Activated CD8-positive, alpha-beta memory T cell treated with anti-CD3 and anti-CD28 coated beads, Interleukin-2, amount 50 U/mL, for 24 hours (primary cell): ENCODE results near the gene F2.
"Not testable (repeated sequence)": the region's sequence is repeated elsewhere in the genome, so short reads cannot be mapped to it uniquely, and the experiment has no call there.

ENCODE experiments used
- DNase-seq: peaks from one replicate; pipeline ENCODE4 v3.0.0-alpha.2; 2020; ENCODE audit errors: extremely low read depth

The F2 gene

DNA sequence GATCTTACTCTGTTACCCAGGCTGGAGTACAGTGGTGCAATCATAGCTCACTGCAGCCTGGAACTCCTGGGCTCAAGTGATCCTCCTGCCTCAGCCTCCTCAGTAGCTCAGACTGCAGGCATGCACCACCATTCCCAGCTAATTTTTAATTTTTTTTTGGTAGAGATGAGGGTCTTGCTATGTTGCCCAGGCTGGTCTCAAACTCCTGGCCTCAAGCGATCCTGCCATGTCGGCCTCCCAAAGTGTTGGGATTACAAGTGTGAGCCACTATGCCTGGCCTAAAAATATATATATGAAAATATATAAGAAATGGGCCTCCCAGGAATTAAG lies 1.2 kb upstream of the F2 start:
- DNase-seq = not testable (repeated sequence)

DNA sequence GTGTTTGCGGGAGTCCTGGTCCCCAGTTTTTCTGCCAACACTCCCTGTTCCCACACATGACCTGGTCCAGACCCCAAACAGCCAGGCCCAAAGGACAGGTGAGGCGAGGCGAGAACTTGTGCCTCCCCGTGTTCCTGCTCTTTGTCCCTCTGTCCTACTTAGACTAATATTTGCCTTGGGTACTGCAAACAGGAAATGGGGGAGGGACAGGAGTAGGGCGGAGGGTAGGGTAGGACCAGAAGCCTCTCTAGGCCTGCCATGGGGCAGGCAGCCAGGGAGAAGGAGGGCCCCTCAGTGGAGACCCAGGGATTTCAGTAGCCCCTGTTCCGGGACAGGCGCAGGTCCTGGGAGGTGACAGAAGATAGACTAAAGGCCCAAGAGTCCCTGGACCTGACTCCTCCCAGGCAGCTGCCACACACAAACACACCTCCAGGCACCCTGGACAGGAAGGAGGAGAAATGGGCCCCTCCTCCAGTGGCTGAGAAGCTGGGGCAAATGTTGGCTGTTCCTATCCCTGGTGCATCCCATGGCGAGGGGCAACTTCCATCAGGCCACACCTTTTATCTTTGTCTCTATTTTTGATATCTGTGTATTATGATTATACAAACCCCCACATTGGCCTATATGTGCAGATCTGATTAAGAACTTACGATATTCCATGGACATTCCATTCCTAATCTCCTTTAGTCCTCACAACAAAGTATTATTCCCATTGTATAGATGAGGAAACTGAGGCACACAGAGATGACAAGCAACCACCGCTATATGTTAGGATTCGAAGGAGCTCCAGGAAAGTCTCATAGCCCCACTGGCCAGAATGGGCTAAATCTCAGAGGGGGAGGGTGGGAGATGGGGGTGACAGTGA lies 626 bp upstream of the F2 start:
- no peak for DNase-seq

DNA sequence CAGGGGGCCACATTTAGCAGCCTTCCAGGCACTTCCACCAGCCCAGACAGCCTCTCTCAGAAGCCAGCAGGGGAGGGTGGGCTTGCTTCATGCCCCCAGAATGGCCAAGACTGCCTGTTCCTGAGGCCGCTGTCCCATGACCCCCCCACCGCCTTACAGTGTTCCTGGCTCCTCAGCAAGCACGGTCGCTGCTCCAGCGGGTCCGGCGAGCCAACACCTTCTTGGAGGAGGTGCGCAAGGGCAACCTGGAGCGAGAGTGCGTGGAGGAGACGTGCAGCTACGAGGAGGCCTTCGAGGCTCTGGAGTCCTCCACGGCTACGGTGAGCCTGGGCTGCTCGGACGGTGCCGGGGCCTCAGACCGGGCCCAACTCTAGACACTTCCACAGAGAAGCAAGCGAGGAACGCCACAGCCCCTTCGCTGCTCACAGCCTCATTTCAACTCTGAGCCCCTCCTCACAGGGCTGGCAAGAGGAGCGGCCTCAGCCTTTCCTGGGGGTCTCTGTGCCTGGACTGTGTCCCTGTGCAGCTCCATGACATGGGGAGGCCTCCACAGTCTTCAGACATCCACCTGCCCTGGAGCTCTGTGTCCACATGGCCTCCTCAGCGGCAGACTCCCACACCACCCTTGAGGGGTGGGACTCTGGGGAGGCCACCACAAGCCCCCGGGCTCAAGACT lies 668 bp downstream of the F2 start:
- no peak for DNase-seq

DNA sequence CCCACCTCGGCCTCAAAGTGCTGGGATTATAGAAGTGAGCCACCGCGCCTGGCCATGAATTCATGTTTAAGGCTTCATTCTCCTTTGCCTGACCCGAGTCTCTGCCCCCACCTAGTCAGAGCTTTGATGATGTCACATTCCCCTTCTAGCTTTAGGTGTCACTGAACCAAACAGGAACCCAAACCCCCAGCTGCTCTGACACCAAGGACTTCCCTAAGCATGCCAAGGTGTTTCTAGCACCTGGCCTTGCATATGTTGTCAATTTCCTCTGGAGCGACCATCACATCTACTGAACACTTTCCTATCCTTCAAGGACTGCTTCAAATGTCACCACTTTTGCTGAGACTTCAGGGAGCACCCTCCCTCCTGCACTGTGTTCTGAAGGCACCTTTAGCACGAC lies 2.3 kb downstream of the F2 start:
- no peak for DNase-seq

DNA sequence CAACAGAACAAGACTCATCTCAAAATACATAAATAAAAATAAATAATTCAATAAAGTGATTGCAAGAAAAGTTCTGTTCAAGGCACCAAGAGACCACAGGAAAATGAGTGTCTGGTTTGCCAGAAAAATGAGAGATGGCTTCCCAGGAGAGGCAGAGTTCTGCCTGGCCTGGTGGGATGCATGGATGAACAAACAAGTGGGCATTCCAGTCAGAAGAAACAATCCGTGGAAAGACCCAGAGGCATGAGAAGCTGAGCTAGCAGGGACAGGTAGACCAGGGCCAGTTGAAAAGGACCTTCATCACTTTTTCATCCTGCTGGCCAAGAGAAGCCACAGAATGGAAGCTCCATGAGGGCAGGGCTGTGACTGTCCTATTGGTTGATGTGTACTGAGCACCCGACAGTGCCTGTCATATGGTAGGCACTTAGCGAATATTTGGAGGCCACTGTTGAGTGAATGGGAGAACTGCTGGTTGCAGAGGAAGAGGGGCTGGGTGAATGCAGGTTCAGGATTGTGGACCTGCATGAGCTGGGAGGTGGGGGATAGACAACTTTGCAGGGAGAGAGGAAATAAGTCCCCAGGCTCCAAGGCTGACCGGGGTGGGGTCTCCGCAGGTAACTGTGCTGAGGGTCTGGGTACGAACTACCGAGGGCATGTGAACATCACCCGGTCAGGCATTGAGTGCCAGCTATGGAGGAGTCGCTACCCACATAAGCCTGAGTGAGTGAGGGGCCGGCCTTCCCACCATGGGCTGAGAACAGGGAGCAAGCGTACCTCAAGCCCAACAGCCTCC lies 3.7 kb downstream of the F2 start:
- no peak for DNase-seq

DNA sequence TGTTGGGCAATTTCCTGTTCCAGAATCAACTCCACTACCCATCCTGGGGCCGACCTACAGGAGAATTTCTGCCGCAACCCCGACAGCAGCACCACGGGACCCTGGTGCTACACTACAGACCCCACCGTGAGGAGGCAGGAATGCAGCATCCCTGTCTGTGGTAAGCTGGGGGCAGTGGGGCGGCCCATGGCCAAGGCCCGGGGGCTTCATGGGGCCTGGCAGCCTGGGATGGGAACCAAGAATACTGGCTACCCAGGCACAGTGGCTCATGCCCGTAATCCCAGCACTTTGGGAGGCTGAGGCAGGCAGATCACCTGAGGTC lies 4.3 kb downstream of the F2 start:
- DNase-seq = no peak

DNA sequence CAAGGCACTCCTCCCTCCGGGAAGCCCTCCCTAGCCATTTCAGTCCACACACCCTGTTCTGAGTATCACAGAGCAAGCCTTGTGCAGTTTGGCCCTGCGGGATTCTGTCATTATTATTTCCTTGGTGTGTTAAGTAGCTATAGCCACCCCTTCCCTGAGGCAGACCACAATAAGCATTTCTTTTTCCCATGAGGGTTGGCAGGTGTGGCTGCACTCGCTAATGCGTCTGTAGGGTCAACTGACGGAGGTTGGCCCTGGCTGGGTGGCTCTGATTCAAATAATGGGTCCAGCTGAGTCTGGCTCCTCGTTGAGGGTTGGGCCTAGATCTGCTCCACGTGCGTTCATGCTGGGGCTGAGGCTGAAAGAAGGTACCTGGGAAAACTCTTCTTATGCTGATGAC lies 5.1 kb downstream of the F2 start:
- DNase-seq = no peak

DNA sequence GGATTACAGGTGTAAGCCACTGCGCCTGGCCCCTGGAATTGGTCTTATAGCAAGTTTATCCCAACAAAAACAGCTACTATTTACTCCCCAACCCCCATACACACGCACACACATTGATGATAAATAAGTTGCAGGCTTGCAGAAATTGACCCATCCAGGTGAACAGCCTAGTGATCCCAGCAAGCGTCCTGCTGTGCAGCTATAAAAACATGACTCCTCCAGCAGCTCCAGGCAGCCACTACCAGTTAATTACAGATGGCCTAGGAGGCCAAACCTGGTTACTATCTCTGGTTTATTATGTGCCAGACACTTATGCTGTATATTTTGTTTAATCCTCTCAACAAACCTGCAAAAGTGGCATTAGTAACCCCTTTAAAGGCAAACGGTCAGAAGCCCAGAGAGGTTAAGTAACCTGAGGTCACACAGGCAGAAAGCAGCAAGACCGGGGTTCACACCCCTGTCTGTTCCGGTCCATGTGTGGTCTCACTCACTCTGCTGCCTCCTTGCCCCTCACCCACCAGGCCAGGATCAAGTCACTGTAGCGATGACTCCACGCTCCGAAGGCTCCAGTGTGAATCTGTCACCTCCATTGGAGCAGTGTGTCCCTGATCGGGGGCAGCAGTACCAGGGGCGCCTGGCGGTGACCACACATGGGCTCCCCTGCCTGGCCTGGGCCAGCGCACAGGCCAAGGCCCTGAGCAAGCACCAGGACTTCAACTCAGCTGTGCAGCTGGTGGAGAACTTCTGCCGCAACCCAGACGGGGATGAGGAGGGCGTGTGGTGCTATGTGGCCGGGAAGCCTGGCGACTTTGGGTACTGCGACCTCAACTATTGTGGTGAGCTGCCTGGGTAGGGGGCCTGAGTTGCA lies 6.6 kb downstream of the F2 start:
- no peak for DNase-seq

DNA sequence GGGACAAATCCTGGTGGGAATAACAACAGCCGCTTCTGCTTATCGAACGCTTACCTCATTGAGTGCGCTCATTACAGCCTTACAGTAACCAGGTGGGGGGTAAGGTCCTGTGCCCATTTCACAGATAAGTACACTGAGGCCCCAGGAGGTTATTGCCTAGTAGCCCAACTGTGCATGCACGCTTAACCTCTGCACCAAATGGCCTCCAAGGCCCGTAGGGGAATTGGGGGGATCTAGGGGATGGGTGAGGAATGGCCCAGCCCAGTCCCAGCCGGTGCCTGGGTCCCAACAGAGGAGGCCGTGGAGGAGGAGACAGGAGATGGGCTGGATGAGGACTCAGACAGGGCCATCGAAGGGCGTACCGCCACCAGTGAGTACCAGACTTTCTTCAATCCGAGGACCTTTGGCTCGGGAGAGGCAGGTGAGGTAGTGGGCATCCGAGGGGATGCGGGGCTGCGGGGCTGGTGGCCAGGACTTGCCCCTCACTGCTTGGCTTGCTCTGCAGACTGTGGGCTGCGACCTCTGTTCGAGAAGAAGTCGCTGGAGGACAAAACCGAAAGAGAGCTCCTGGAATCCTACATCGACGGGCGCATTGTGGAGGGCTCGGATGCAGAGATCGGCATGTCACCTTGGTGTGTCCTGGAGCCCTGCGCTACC lies 7.3 kb downstream of the F2 start:
- DNase-seq = no peak

DNA sequence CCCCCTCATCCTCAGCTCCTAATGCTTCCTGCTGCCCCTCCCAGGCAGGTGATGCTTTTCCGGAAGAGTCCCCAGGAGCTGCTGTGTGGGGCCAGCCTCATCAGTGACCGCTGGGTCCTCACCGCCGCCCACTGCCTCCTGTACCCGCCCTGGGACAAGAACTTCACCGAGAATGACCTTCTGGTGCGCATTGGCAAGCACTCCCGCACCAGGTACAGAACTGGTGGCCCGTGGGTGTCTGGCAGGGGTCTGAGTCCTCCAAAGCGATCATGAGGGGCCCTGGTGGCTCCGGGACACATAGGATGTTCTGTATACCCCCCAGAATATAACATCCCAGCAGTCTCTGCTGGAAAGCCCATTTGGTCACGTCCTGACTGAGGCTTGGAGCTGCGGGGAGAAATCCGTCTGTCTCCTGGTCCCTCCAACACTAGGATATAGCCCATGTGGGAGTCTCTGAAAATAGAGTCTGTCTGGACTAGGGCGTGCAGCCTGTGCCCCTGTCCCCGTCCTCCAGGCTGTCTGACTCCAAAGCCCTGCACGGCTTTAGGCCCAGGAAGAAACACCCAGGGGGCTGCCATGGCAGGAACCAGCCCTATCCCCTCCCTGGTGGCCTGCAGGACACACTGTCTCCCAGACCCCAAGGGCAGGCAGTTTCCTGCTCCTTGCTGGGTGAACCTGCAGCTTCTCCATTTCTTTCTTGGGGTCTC lies 9.1 kb downstream of the F2 start:
- no peak for DNase-seq

DNA sequence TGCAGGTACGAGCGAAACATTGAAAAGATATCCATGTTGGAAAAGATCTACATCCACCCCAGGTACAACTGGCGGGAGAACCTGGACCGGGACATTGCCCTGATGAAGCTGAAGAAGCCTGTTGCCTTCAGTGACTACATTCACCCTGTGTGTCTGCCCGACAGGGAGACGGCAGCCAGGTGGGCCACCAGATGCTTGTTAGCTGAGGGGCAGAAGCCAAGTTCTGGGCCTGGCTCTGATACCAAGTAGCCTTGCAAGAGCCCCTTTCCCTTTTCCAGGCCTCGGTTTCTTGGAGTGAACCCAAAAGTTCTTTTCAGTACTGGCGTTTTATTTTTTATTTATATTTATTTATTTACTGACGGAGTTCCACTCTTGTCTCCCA lies 9.6 kb downstream of the F2 start:
- no peak for DNase-seq

DNA sequence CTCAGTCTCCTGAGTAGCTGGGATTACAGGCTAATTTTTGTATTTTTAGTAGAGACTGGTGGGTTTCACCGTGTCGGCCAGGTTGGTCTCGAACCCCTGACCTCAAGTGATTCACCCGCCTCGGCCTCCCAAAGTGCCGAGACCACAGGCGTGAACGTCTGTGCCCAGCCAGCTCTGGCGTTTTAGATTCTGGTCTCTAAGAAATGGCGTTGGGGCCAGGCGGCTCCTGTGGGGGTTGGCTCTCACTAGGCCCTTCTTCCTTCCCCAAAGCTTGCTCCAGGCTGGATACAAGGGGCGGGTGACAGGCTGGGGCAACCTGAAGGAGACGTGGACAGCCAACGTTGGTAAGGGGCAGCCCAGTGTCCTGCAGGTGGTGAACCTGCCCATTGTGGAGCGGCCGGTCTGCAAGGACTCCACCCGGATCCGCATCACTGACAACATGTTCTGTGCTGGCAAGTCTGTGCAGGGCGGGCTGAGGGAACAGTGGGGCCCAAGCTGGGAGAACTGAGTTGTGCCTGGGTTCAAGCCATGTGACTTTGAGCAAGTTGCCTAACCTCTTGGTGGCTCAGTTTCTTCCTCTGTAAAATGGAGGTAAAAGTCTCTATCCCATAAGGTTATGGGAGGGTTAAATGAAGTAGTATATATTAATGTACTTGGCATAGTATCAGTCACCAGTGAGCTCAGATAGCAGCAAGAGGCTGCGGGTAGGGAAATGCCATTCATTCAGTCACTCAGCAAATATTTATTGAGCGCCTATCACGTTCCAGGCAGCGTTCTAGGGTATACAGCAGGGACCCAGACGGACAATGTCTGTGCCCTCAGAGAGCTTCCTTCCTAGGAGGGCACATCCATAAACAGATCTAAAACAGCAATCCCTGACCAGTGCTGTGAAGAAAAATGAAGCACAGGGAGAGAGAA lies 10.4 kb downstream of the F2 start:
- no peak for DNase-seq

DNA sequence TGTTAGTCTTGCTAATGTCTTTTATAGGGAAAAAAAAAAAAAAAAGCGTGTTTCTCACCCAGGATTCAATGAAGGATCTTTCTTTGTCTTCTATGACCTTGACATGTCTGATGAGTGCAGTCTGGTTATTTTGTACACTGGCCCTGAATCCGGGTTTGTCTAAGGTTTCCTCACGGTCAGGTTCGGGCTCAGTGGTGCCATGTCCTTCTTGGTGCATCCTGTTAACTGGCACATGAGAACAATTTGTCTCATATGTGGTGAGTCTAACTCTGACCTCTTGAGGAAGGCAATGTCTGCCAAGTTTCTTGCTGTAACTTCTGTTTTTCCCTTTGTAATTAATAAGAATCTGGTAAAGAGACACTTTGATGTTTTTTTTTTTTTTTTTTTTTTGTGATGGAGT lies 12.5 kb downstream of the F2 start:
- no peak for DNase-seq

DNA sequence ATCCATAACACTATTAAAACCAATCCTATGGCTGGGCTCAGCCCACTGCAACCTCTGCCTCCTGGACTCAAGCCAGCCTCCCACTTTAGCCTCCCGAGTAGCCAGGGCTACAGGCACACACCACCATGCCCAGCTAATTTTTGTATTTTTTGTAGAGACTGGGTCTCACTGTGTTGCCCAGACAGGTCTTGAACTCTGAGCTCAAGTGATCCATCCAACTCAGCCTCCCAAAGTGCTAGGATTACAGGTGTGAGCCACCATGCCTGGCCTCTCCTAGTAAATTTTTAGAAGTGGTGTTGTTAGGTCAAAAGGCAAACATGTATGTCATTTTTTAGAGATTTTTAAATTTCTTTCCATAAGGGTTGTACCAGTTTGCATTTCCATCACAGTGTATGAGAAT lies 14.2 kb downstream of the F2 start:
- no peak for DNase-seq

DNA sequence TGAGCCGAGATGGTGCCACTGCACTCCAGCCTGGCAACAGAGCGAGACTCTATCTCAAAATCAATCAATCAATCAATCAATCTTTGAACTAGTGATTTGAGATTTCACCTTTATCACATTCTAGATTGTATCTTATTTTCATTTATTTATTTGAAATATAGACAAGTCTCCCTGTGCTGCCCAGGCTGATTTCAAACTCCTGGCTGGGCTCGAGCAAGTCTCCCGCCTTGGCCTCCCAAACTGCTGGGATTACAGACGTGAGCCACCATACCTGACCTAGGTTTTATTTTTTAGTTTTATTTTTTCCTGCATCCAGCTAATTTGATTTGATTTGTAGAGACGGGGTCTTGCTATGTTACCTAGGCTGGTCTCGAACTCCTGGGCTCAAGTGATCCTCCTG lies 17.1 kb downstream of the F2 start:
- DNase-seq = no peak

DNA sequence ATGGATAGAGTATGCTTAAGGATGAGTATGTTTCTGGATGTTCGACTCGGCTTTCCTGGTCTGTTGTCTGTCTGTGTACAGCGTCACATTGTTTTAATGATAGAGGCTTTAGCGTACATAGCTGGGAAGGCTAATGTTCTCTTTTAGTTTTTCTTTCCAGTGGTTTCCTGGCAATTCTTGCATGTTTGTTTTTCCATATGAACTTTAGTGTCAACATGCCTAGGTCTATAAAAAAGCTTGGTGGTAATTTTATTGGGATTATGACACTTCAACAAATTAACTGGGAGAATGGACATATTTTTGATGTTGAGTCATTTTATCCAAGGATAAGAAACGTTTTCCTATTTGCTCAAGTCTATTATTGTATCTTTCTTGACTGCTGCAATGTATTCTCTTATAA lies 17.6 kb downstream of the F2 start:
- no peak for DNase-seq

DNA sequence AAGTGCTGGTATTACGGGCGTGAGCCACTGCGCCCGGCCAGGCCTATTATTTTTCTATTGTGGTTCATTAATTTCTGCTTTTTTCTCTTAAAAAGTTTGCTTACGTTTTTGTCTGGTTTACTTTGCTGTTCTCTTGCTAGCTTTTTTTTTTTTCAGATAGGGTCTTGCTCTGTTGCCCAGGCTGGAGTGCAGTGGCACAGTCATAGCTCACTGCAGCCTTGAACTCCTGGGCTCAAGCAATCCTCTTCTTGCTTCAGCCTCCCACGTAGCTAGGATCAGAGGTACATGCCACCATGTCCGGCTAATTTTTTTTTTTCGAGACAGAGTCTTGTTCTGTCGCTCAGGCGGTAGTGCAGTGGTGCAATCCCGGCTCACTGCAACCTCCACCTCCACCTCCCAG lies 18.7 kb downstream of the F2 start:
- no peak for DNase-seq

DNA sequence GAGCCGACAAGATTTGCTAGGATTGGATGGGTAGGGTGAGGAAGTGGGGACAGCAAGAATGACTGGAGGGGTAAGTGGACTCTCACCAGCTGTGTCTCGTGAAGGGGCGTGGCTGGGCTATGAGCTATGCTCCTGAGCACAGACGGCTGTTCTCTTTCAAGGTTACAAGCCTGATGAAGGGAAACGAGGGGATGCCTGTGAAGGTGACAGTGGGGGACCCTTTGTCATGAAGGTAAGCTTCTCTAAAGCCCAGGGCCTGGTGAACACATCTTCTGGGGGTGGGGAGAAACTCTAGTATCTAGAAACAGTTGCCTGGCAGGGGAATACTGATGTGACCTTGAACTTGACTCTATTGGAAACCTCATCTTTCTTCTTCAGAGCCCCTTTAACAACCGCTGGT lies 19.9 kb downstream of the F2 start:
- no peak for DNase-seq

DNA sequence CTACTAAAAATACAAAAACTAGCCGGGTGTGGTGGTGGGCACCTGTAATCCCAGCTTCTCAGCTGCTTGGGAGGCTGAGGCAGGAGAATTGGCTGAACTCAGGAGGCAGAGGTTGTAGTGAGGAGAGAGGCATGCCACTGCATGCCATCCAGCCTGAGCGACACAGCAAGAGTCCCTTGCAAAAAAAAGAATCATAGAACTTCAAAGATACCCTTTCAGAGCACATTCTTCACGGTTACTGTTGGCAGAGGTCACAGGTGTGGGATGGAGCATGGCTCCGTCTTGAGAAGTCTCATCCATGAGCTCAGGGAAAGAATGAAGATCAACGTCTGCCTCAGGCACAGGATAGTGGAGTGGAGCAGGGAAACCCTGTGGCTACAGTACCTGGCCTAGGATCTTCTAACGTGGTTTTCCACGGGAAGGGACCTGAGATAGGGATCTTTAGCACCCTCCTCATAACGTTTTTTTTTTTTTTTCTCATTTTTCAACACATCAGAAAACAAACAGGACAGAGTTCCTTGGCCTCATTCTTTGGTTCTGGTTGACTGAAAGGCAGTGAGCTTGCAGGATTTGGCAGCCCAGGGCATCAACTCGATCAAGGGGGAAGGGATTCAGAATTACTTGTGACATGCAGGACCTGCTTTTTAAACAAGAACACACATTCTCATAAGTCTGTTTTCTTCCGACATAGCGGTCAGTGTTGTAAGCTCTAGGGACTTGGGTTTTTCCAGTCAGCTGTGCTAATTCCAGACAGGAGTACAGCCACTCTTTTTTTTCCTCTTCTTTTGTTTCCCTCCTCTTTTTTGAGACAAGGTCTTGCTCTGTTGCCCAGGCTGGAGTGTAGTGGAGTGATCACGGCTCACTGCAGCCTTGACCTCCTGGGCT lies 22.8 kb downstream of the F2 start:
- no peak for DNase-seq
